Type B pancreatic cell (in vitro differentiated cells): ENCODE data around the gene METTL26. TPM values are rescaled to one million over a fixed set of nuclear protein-coding genes. Genes with fewer than 3 reads are reported as not detected.
A peak's percentile ranks its signal among the peaks of the same experiment; 100 is the strongest.

ENCODE experiments used
- DNase-seq: peaks from one replicate; pipeline ENCODE4 v3.0.0; 2021; ENCODE audit warnings: mixed read lengths; ENCODE audit not compliant: unreplicated experiment; ENCODE audit errors: extremely low spot score
- H3K27ac Mint-ChIP-seq: 2 replicates; pipeline ENCODE4 v1.8.0; 2021; ENCODE audit warnings: mild to moderate bottlenecking, mixed read lengths
- H3K27me3 Mint-ChIP-seq: 2 replicates; pipeline ENCODE4 v1.8.0; 2021; ENCODE audit warnings: mixed read lengths
- H3K36me3 Mint-ChIP-seq: 2 replicates; pipeline ENCODE4 v1.8.0; 2021; ENCODE audit warnings: mixed read lengths
- H3K4me1 Mint-ChIP-seq: one replicate; pipeline ENCODE4 v1.8.0; 2021; ENCODE audit warnings: mixed read lengths; ENCODE audit not compliant: unreplicated experiment
- H3K4me3 Mint-ChIP-seq: 2 replicates; pipeline ENCODE4 v1.8.0; 2021; ENCODE audit warnings: mild to moderate bottlenecking, mixed read lengths
- H3K9me3 Mint-ChIP-seq: 2 replicates; pipeline ENCODE4 v1.8.0; 2021; ENCODE audit warnings: mixed read lengths
- CTCF ChIP-seq: fragments of 200-600 bp; sonication (generic); conservative IDR thresholded peaks from 2 replicates; pipeline ENCODE4 v1.5.0; 2021; ENCODE audit warnings: antibody characterized with exemption, mild to moderate bottlenecking
- total RNA-seq: library from RNA; stranded (reverse); gene quantifications from 2 replicates; pipeline ENCODE4 v1.2.1, GENCODE V29; 2021; ENCODE audit warnings: low replicate concordance

Gene METTL26
- total RNA-seq, 1 donor from 2014 or later = 77.0 TPM

- H3K4me3 Mint-ChIP-seq = peak overlapping the region; percentile 71
- H3K9me3 Mint-ChIP-seq = no peaks in the 10 kb centered on the region
- no peak for TF ChIP-seq CTCF
- no peaks in the 10 kb centered on the region for H3K27me3 Mint-ChIP-seq
- H3K27ac Mint-ChIP-seq = no peak overlapping the region
- DNase-seq = no peak
- H3K4me1 Mint-ChIP-seq = no peaks in the 10 kb centered on the region
- no peaks in the 10 kb centered on the region for H3K36me3 Mint-ChIP-seq
These were observed 8.5 kb upstream of the METTL26 start for GRCh38 chr16:644556-644955.

- Mint-ChIP-seq H3K36me3 (no peaks in the 10 kb centered on the region), H3K4me3 (peak overlapping the region; percentile 80), H3K9me3 (no peaks in the 10 kb centered on the region), H3K27ac (no peak overlapping the region), H3K27me3 (no peaks in the 10 kb centered on the region), H3K4me1 (no peaks in the 10 kb centered on the region)
- no peak for DNase-seq
- TF ChIP-seq CTCF = no peak
These were observed 6.9 kb upstream of the METTL26 start for GRCh38 chr16:643050-643368.

- H3K27me3 Mint-ChIP-seq = no peaks in the 10 kb centered on the region
- peak overlapping the region; percentile 80 for H3K4me3 Mint-ChIP-seq
- H3K36me3 Mint-ChIP-seq = no peaks in the 10 kb centered on the region
- DNase-seq = no peak
- H3K27ac Mint-ChIP-seq = no peak overlapping the region
- no peaks in the 10 kb centered on the region for H3K4me1 Mint-ChIP-seq
- no peak for TF ChIP-seq CTCF
- no peaks in the 10 kb centered on the region for H3K9me3 Mint-ChIP-seq
These were observed 6.3 kb upstream of the METTL26 start for GRCh38 chr16:642189-643049.

GRCh38 chr16:641326-642188 lies 5.5 kb upstream of the METTL26 start, which contains the start of gene MCRIP2:
Gene MCRIP2 (plus strand): TSS chr16:641828. CDS start chr16:641992, 164 bp downstream.
- Mint-ChIP-seq H3K36me3 (no peaks in the 10 kb centered on the region), H3K9me3 (no peaks in the 10 kb centered on the region), H3K4me3 (peak within 1 kb of the TSS; percentile 80), H3K27ac (no peak within 1 kb of the TSS), H3K4me1 (peaks cover 2% of the 10 kb centered on the region), H3K27me3 (peaks cover 3% of the 10 kb centered on the region)
- no peak for TF ChIP-seq CTCF
- peak; percentile 89 for DNase-seq

GRCh38 chr16:640614-641013 lies 4.5 kb upstream of the METTL26 start:
- no peaks in the 10 kb centered on the region for H3K9me3 Mint-ChIP-seq
- DNase-seq = no peak
- H3K4me3 Mint-ChIP-seq = no peak overlapping the region
- H3K36me3 Mint-ChIP-seq = no peaks in the 10 kb centered on the region
- peaks cover 5% of the 10 kb centered on the region for H3K4me1 Mint-ChIP-seq
- TF ChIP-seq CTCF = no peak
- peaks cover 6% of the 10 kb centered on the region for H3K27me3 Mint-ChIP-seq
- H3K27ac Mint-ChIP-seq = no peak overlapping the region
